Common myeloid progenitor, CD34-positive (primary cell): ENCODE results near the gene FGFR3.

Source experiments
- CTCF ChIA-PET: fragments of 350-600 bp; sonication (Branson Sonifier 250); formaldehyde crosslinking; loops from one replicate; lab custom pipeline; 2021; ENCODE audit warnings: antibody characterized with exemption; lab: Charles Lee
- POLR2A ChIA-PET: fragments of 350-600 bp; sonication (Branson Sonifier 250); formaldehyde crosslinking; loops from one replicate; lab custom pipeline; 2021; ENCODE audit warnings: antibody characterized with exemption; lab: Charles Lee
- DNase-seq, 3 donors: peaks; one replicate each; pipeline versions ENCODE4 v3.0.0 to v3.0.0-alpha.2; 2013
- H3K27ac ChIP-seq, 2 experiments: 1 replicate in 1 of 2; 2 replicates in 1 of 2; pipeline ENCODE4 v1.7.0; 2013; ENCODE audit warnings: inconsistent platforms in 2 of 2, low read length in 2 of 2, mild to moderate bottlenecking in 2 of 2, low read depth in 1 of 2, moderate library complexity in 1 of 2; ENCODE audit not compliant: severe bottlenecking in 2 of 2, insufficient read depth in 1 of 2, poor library complexity in 1 of 2
- H3K27me3 ChIP-seq, 5 experiments: replicated peaks in 2 of 5; 1 replicate in 3 of 5; 2 replicates in 2 of 5; pipeline versions ENCODE4 v1.6.1 to v1.7.0; 2013; ENCODE audit warnings: low read length in 4 of 5, mild to moderate bottlenecking in 2 of 5, moderate library complexity in 2 of 5, inconsistent platforms in 1 of 5; ENCODE audit not compliant: insufficient read depth in 5 of 5, control insufficient read depth in 4 of 5
- H3K36me3 ChIP-seq, 4 experiments: 1 replicate in 2 of 4; 2 replicates in 2 of 4; pipeline versions ENCODE4 v1.6.1 to v1.7.0; 2013; ENCODE audit warnings: low read length in 3 of 4, control low read depth in 1 of 4, mild to moderate bottlenecking in 1 of 4; ENCODE audit not compliant: control insufficient read depth in 4 of 4, insufficient read depth in 4 of 4
- H3K4me1 ChIP-seq, 4 experiments: 1 replicate in 3 of 4; 2 replicates in 1 of 4; pipeline versions ENCODE4 v1.6.1 to v1.7.1; 2013; ENCODE audit warnings: low read length in 3 of 4, mild to moderate bottlenecking in 3 of 4, control low read depth in 1 of 4, inconsistent platforms in 1 of 4, moderate library complexity in 1 of 4; ENCODE audit not compliant: control insufficient read depth in 4 of 4, insufficient read depth in 4 of 4; ENCODE audit errors: control extremely low read depth in 1 of 4
- H3K4me3 ChIP-seq, 7 experiments: 1 replicate in 4 of 7; 2 replicates in 3 of 7; pipeline versions ENCODE4 v1.5.1 to v1.7.0; 2013; ENCODE audit warnings: mild to moderate bottlenecking in 7 of 7, low read length in 6 of 7, moderate library complexity in 6 of 7, inconsistent platforms in 2 of 7, low read depth in 2 of 7, control low read depth in 1 of 7; ENCODE audit not compliant: insufficient read depth in 4 of 7, control insufficient read depth in 1 of 7; ENCODE audit errors: extremely low read depth in 1 of 7
- H3K9me3 ChIP-seq, 5 experiments: 1 replicate in 4 of 5; 2 replicates in 1 of 5; pipeline versions ENCODE4 v1.6.1 to v1.7.1; 2013; ENCODE audit warnings: low read length in 4 of 5, mild to moderate bottlenecking in 2 of 5, inconsistent platforms in 1 of 5, low read depth in 1 of 5, moderate library complexity in 1 of 5; ENCODE audit not compliant: control insufficient read depth in 4 of 5, insufficient read depth in 2 of 5; ENCODE audit errors: control extremely low read depth in 1 of 5
- WGBS: methylation state at CpG from one replicate; pipeline ENCODE4 v1.1.5; 2013; ENCODE audit not compliant: insufficient coverage; 5-methylcytosine and 5-hydroxymethylcytosine counted together

Gene FGFR3

GRCh38 chr4:1750381-1751154 is 42.5 kb upstream of the FGFR3 start:
- ChIA-PET POLR2A (no interaction called here), CTCF (interaction anchor here (1.9 to 8.7 kb wide), 2 partner anchors 9 to 58 kb away, joined by 5 to 168 read pairs; no protein-coding TSS in a partner anchor)
- H3K27ac ChIP-seq: no peak overlapping the region
- H3K9me3 ChIP-seq: no peaks in the 10 kb centered on the region
- no peak overlapping the region for H3K4me3 ChIP-seq
- H3K36me3 ChIP-seq: peaks cover 0 to 2% (median under 1%) of the 10 kb centered on the region in 4 experiments
- no peak for DNase-seq
- WGBS: 94% methylated on average over 11 of the region's 18 CpGs
- H3K4me1 ChIP-seq: peaks cover 0 to 57% (median 53%) of the 10 kb centered on the region in 4 experiments
- H3K27me3 ChIP-seq: no peaks in the 10 kb centered on the region

- Histone ChIP-seq H3K9me3 (no peaks in the 10 kb centered on the region), H3K36me3 (no peaks in the 10 kb centered on the region), H3K27me3 (no peaks in the 10 kb centered on the region), H3K4me1 (peaks cover 0 to 64% (median 59%) of the 10 kb centered on the region in 4 experiments), H3K27ac (no peak overlapping the region), H3K4me3 (no peak overlapping the region)
- ChIA-PET POLR2A (interaction anchor here (1.0 kb wide), 1 partner anchor 41 kb away, joined by 3 read pairs; the partner anchor contains the start of gene FGFR3), CTCF (interaction anchor here (0.9 to 1.9 kb wide), 13 partner anchors 9 to 149 kb away, joined by 3 to 16 read pairs (median 3); no protein-coding TSS in a partner anchor)
- no peak for DNase-seq
- 95% methylated on average over 30 of the region's 31 CpGs for WGBS
Observed at GRCh38 chr4:1751155-1751918, 41.8 kb upstream of the FGFR3 start.

GRCh38 chr4:1751919-1752283 is 41.2 kb upstream of the FGFR3 start:
- no peak for DNase-seq
- POLR2A ChIA-PET: interaction anchor here (1.0 kb wide), 1 partner anchor 41 kb away, joined by 3 read pairs; the partner anchor contains the start of gene FGFR3
- no peaks in the 10 kb centered on the region for H3K36me3 ChIP-seq
- H3K4me1 ChIP-seq: peaks cover 0 to 66% (median 59%) of the 10 kb centered on the region in 4 experiments
- WGBS: 74% methylated on average over 7 of the region's 8 CpGs
- CTCF ChIA-PET: interaction anchor here (0.9 to 1.9 kb wide), 13 partner anchors 8 to 149 kb away, joined by 3 to 16 read pairs (median 3); no protein-coding TSS in a partner anchor
- H3K27ac ChIP-seq: no peak overlapping the region
- no peaks in the 10 kb centered on the region for H3K9me3 ChIP-seq
- H3K27me3 ChIP-seq: no peaks in the 10 kb centered on the region
- H3K4me3 ChIP-seq: peak overlapping the region in 3 of 7 experiments; percentile 36 to 62 (median 45)

- peak in 2 of 3 donors; percentile 64 to 66 for DNase-seq
- 9% methylated on average over 24 of the region's 35 CpGs for WGBS
- peak overlapping the region in 4 of 7 experiments; percentile 25 to 62 (median 40) for H3K4me3 ChIP-seq
- peaks cover 0 to 66% (median 59%) of the 10 kb centered on the region in 4 experiments for H3K4me1 ChIP-seq
- H3K36me3 ChIP-seq: no peaks in the 10 kb centered on the region
- CTCF ChIA-PET: interaction anchor here (0.8 to 1.9 kb wide), 14 partner anchors 8 to 153 kb away, joined by 3 to 16 read pairs (median 3); no protein-coding TSS in a partner anchor
- POLR2A ChIA-PET: interaction anchor here (1.0 kb wide), 1 partner anchor 40 kb away, joined by 3 read pairs; the partner anchor contains the start of gene FGFR3
- H3K27me3 ChIP-seq: no peaks in the 10 kb centered on the region
- H3K27ac ChIP-seq: no peak overlapping the region
- no peaks in the 10 kb centered on the region for H3K9me3 ChIP-seq
Observed at GRCh38 chr4:1752284-1753041, 40.6 kb upstream of the FGFR3 start.

- Histone ChIP-seq H3K4me3 (no peak overlapping the region), H3K27me3 (no peaks in the 10 kb centered on the region), H3K36me3 (no peaks in the 10 kb centered on the region), H3K27ac (no peak overlapping the region), H3K9me3 (no peaks in the 10 kb centered on the region), H3K4me1 (peaks cover 0 to 69% (median 60%) of the 10 kb centered on the region in 4 experiments)
- 59% methylated on average over 7 of the region's 10 CpGs for WGBS
- ChIA-PET POLR2A (no interaction called here), CTCF (interaction anchor here (0.8 to 3.2 kb wide), 2 partner anchors 56 to 152 kb away, joined by 3 to 23 read pairs; no protein-coding TSS in a partner anchor)
- DNase-seq: no peak
Observed at GRCh38 chr4:1753294-1753696, 39.8 kb upstream of the FGFR3 start.

GRCh38 chr4:1753697-1754311 is 39.3 kb upstream of the FGFR3 start:
- H3K9me3 ChIP-seq: no peaks in the 10 kb centered on the region
- POLR2A ChIA-PET: no interaction called here
- H3K4me3 ChIP-seq: no peak overlapping the region
- peaks cover 0 to 66% (median 58%) of the 10 kb centered on the region in 4 experiments for H3K4me1 ChIP-seq
- DNase-seq: no peak
- CTCF ChIA-PET: interaction anchor here (1.6 to 3.2 kb wide), 2 partner anchors 33 to 56 kb away, joined by 3 to 23 read pairs; no protein-coding TSS in a partner anchor
- H3K36me3 ChIP-seq: no peaks in the 10 kb centered on the region
- no peaks in the 10 kb centered on the region for H3K27me3 ChIP-seq
- H3K27ac ChIP-seq: no peak overlapping the region
- 93% methylated on average over 15 of the region's 15 CpGs for WGBS
